Measurements from ENCODE around the gene TNP1. TPM values are rescaled to one million over a fixed set of nuclear protein-coding genes. Genes with fewer than 3 reads are reported as not detected.

The TNP1 gene
- total RNA-seq, 2 donors from 2014 or later = not detected

DNA sequence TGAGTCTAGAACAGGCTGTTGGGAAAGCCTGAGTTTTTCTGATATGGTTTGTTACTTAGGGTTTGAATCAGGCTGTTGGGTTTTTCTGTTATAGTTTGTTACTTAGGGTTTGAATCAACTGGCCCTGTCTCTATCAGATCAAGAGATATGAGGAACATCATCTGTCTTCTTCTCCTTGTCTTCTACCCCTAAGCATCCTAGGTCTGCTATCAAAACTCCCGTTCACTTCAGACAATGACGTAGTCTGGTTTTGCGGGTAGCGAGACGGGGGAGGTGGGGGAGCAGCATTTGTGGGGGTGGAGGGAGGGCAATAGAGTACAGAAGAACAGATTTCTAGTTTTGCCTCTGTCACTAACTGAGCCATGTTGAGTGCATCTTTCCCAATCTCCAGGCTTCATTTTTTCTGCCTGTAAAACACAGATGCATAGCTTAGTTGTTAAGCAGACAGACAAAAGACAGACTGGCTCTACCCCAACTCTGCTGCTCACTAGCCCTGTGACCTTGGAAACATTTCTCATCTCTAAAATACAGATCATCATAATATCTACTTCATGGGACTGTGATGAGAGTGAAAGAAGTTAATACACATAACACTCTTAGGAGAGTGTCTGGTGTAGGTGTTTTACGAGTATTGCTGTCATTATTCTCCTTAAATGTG lies 9.1 kb downstream of the TNP1 start:
- intact Hi-C loops (cut with DNase I) = no loop called here
- no peak for DNase-seq (ENCODE audit: low spot score)

DNA sequence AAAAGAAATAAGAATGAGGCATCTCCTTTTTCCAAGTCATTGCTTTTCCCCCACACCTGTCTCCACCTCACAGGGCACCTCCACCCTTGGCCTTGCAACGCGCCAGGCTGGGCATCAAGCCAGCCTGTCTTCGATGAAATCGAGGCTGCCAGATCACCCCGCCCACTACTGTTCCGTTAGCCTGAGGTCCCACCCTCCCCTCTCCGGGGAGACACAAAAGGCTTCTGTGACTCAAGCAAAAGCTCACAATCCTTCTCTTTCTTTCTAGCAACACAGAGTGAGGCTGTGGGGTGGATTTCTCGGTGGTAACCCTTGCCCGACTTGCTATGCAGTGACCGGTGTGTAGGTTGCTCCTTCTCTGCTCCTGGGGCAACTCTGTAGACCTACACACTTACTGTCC lies 9.9 kb downstream of the TNP1 start:
- intact Hi-C loops (cut with DNase I) = no loop called here
- no peak for DNase-seq (ENCODE audit: low spot score)

DNA sequence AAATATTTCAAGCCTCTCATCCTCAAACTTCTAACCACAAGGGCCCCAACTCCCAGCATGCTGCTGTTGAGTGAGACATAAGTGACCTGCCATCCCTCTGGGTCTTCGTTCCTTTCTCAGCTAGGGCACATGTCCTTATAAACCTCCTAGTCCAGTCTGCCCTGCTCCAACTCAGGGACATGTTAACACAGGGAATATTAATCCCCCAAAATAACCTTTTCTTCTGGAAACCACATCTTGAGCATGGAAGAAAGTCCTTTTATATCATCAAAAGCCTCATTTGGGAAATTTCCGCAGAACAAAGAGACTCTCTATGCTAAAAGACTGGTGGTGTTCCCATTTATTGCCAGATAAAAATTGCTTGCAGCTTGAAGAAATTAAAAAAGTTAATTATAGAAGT lies 14.4 kb downstream of the TNP1 start:
- intact Hi-C loops (cut with DNase I) = no loop called here

DNA sequence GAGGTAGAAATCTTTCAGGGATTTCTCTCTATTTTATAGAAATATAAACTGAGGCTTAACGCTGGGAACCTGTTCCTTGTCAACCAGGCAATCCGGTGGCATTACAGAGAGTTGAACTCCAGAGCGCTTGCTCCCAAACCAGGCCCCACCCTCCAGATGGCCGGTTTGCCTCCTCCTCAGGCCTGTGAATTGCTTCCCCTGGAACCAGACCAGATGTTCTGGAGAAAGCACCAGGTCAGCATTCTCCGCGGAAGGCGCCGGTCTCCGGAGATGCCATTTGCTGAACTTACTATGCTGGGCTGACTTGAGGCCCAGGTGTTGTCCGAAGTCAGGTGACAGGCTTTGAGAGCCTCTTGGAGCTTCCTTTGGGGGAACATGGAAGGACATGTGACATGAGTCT lies 17.2 kb downstream of the TNP1 start:
- intact Hi-C loops (cut with DNase I) = no loop called here
- DNase-seq (ENCODE audit: low spot score) = no peak

More for the DNA sequence above, 14.4 kb downstream of the TNP1 start:
- no peak for DNase-seq (ENCODE audit: low spot score)

DNA sequence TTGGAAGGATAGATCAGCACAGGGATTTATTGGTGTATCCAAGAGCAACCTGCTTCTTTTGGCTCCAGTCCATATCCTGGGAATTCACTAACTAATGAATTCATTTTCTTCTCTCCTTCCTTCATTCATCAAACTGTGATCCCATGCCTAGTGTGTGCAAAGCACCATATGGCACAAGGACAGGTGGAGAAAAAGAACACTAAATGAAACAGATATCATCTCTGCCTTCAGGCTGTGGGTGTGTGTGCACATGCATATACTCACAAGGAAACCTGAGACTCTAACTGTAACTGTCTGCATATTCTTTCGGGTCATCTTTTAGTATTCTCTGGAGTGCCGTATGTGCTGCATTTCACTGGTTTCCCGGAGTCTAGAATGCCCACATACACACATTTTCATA lies 20.2 kb downstream of the TNP1 start:
- DNase-seq (ENCODE audit: low spot score) = no peak
- intact Hi-C loops (cut with DNase I) = no loop called here

DNA sequence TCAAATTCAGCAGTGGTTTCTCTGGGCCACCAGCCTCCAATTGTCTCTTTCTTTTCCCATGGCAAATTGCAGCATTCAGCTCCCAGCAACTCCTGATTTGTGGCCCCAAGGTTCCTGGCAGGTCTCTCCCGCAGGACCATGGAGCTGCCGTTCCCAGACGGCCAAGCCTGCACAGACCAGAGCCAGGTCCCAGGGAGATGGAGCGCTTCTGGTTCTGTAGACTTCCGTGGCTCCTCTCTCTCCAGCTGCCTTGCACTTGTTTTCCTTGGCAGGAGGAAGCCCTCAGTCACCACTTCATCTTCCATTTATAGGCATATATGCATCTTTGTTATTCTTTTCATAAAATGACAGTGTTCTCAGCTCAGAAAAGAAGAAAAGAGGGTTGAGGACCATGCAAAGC lies 21.7 kb downstream of the TNP1 start:
- DNase-seq (ENCODE audit: low spot score) = no peak

DNA sequence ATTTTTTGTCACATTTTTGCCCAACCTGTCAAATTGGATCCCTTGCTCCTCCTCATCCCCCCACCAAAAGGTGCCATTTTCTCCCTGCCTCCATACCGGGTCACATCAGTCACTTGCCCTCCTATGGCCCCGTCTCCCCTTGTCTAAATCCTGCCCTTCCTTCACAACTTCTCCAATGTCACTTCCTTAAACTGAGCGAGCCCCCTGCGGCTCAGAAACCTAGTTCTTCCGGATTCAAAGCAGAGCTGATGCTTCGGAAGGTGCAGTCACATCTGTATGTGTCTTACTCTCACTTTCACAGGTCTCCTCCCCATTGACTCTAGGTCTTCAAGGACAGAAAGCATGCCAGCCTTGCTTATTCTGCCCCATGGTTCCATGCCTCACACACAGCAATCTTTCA lies 22.1 kb downstream of the TNP1 start:
- no peak for DNase-seq (ENCODE audit: low spot score)
- intact Hi-C loops (cut with DNase I) = no loop called here

More for the DNA sequence above, 21.7 kb downstream of the TNP1 start:
- intact Hi-C loops (cut with DNase I) = no loop called here

DNA sequence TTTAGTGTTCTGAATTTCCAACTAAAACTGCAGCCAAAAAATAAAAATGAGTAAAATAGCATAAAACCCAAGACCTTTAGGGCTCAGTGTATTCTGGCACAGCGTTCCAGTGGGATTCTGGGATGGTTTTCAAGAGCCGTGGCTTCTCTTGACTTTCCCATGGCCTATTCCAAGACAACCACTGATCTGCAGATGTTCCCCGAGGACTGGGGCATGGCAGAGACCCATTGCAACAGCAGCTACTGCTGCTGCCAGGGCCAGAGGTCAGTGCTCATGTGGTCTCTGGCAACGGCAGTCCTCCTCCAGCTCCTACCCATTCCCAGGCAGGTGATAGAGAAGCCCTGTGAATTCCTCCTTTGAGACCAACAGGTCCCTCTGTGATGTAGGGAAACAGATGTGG lies 26.8 kb downstream of the TNP1 start:
- DNase-seq (ENCODE audit: low spot score) = no peak
- intact Hi-C loops (cut with DNase I) = no loop called here

DNA sequence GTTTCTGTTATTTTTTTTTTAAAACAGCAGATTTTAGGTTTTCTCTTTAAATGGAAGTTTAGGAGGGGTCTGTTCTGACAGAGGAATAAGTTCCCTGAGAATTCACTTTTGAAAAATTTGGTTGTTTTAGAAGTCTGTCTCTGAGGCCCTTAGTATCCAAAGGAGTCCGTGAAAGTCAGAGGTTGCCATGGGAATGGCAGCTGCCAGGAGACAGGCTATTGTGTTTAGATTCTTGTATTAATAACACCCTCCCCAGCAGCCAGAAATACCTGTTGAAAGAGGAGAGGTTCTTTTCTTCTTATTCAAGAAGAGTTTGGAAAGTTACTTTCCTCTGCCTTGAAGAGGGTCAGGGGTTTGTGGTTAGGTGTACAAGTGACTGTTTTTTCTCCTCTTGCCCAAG lies 29.5 kb downstream of the TNP1 start:
- intact Hi-C loops (cut with DNase I) = loop anchor here in 1 of 2 donors (1.0 kb wide), 1 partner anchor 17 kb away; no protein-coding TSS in a partner anchor
- no peak for DNase-seq (ENCODE audit: low spot score)

DNA sequence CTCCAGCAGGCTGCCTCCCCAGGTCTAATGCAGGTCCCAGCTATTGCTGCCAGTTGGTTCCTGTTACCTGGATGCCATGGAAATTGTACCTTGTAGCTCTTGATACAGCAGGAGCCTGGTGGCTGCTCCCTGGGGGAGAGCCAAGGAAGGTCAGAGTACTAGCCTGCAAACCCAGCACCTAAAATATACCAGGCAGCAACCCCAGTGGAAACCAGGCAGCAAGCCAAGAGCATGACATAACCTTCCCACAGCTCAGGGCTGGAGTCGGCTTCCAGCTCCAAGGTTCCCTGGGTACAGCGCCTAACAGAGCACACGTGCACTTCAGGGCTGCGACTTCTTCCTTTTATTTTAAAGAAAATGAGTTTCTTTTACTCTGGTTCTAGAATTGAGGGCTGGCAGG lies 30.3 kb downstream of the TNP1 start:
- DNase-seq (ENCODE audit: low spot score) = peak; percentile 93
- intact Hi-C loops (cut with DNase I) = no loop called here

DNA sequence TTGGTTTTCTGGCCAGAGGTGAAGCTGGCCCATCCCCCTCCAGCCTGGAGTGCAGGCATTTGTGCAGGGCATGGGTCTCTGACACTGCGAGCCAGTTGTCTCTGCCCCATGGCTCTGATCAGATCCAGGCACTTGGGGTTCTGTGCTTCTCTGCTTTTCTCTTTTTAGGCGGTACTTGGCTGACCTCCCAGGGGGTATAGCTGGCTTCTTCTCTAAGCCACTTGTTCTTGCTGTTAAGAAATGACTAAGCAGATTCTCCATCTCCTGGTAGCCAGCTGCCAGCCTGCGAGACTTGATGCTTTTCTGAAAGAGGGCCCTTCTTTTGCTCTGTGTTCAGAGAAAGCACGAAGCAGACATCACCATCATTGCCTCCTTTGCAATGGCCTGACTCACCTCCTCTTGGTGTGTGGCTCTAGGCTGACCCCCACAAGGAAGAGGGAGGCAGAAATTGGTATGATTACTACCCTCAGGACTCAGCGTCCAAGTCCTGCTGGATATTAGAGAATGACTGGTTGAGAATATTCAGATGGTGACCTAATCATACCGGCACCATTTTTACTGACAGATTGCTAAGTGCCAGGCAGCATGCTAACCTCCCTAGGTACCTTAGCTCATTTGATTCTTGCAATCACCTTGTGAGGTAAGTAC lies 32.7 kb downstream of the TNP1 start:
- DNase-seq (ENCODE audit: low spot score) = no peak
- intact Hi-C loops (cut with DNase I) = no loop called here

DNA sequence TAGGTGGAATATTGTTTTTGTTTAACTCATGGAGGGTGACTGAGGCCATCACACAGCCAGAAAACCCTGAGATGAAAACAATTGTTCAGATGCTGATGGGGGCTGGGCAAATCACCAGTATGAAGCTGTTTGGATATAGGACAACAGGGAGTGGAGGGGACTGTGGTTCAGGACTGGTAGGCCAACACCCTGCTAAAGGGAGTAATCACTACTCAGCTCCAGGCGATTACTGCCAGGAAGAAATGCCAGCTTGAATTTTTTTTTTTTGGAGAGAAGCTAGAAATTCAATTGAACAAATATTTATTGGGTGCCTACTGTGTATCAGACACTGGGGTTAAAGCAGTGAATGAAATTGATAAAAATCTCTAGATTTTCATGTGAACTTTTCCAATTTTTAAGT lies 37.4 kb downstream of the TNP1 start:
- no peak for DNase-seq (ENCODE audit: low spot score)
- intact Hi-C loops (cut with DNase I) = no loop called here

DNA sequence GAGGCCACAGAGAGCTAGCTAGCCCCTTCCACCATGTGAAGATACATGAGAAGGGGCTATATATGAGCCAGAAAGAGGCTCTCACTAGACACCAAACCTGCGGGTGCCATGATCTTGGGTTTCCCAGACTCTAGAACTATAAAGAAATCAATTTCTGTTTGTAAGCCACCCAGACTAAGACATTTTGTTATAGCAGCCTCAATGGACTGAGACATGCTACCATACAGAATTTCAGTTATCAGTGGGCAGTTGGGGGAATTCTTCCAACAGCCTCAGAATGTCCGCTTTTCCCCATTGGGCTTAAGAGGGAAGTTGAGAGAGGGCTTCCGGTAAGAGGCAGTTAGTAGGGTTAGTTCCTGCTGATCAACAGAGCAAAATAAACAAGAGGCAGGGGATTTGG lies 39.2 kb downstream of the TNP1 start:
- intact Hi-C loops (cut with DNase I) = no loop called here
- DNase-seq (ENCODE audit: low spot score) = no peak

DNA sequence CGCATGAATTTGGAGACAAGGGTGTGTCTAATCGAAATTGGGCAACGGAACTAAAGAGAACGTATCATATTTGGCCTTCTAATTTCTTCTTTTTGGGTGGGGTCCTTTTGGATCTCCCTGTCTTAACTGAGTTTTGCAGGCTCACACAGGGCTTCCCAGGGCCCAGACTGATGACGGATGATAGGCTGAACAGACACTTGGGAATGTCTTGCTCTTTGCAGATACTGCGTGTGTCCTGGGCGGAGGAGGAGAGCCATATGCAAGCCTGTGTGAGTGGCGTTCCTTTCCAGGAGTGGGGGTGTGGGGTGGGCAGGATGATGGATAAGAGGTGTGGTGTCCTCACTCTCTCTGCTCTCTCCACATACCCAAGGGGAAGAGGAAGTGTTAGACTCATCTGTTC lies 40.1 kb downstream of the TNP1 start:
- intact Hi-C loops (cut with DNase I) = no loop called here
- no peak for DNase-seq (ENCODE audit: low spot score)

DNA sequence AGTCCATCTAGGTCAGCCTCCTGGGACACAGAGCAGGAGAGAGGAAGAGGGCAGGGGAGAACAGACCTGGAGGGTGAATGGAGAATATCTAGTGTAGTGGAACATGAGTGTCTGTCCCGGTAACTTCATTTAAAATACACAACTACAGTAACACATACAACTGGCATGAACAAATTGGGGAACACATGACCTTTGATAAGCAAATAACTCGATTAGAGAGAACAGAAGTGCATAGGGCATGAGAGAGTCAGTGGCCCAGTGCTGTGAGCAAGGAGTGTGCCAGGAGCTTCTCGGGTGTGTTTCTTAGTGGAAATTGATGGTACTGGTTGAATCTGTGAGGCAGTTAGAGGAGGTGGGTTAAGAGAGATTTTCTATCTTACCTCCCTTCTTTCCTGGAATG lies 40.8 kb downstream of the TNP1 start:
- DNase-seq (ENCODE audit: low spot score) = no peak
- intact Hi-C loops (cut with DNase I) = no loop called here

DNA sequence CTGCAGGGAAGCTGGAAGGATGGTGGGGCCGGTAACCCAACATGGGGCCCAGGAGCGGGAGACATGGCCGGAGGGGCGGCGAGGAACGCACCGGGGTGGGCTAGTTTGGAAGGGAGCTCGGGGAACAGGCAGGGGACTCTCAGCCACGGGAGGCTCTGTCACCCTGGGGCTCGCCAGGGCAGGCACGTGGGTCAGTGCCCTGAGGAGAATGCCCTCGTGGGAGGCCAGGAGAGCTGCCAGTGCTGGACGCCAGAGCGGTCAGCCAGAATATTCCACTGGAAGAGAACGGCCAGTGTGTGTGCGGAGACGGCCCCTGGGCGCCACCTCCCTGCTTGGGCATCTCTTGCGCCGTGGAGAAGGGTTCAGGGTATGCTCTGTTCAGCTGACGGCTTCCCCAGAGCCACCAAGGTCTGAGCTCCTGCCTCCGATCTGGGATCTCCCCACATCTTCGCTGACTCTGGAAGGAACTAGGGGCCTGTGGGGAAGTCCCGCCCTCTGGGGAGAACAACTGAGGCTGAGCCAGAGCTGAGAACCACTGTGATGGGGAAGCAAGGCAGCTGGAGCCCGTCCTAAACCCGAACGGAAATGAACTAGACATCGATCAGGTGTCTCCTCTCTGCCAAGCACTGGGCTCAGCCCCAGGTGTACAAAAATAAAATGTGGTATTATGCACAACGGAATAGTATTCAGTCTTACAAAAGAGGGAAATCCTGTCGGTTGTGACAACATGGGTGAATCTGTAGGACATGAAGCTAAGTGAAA lies 49.3 kb downstream of the TNP1 start:
- intact Hi-C loops (cut with DNase I) = no loop called here
- DNase-seq (ENCODE audit: low spot score) = no peak

Other genes starting within 250 kb of the TNP1 start
- gene IGFBP2, start 226.6 kb downstream of the TNP1 start, total RNA-seq = 10 to 100 TPM; 37.9 to 54.8 TPM
- gene IGFBP5, start 164.5 kb downstream of the TNP1 start, total RNA-seq = 1,000 to 10,000 TPM in 1 of 2 donors, 100 to 1,000 TPM in 1; 466 to 1,458 TPM